Liver (tissue), 2 donors: Measurements from ENCODE around the gene ZNF148.
"Not testable (repeated sequence)": the region's sequence is repeated elsewhere in the genome, so short reads cannot be mapped to it uniquely, and the experiment has no call there.

Source experiments
- GABPA ChIP-seq, 2 donors: IDR thresholded peaks in 1 of 2; conservative IDR thresholded peaks in 1 of 2; 2 replicates each; pipeline ENCODE4 v1.6.1; 2016; ENCODE audit warnings: antibody characterized with exemption in 2 of 2, mild to moderate bottlenecking in 1 of 2, moderate library complexity in 1 of 2
- MAX ChIP-seq: IDR thresholded peaks from 2 replicates; pipeline ENCODE4 v1.6.1; 2016; ENCODE audit warnings: antibody characterized with exemption
- donor health status: healthy.

DNA sequence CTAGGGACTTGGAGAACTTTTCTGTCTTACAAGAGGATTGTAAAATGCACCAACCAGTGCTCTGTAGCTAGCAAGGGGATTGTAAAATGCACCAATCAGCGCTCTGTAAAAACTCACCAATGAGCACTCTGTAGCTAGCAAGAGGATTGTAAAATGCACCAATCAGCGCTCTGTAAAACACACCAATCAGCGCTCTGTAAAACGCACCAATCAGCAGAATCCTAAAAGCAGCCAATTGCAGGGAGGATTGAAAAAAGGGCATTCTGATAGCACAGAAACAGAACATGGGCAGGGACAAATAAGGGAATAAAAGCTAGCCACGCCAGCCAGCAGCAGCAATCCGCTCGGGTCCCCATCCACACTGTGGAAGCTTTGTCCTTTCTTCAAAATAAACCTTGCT, 31.8 kb downstream of the ZNF148 start:
- not testable (repeated sequence) for TF ChIP-seq GABPA (IDR thresholded peaks at IDR 0.05 in 1 of 2, conservative IDR thresholded peaks at IDR 0.05 in 1 of 2); MAX
